HCT116 (cell line): ENCODE data around the gene SPATA17.

Experiments
- ATF3 ChIP-seq: IDR thresholded peaks from 2 replicates; pipeline ENCODE4 v1.6.1; 2012
- CTCF ChIP-seq, 3 experiments: fragments of 200-600 bp in 1 of 3; sonication (generic) in 1 of 3; IDR thresholded peaks in 2 of 3; conservative IDR thresholded peaks in 1 of 3; 2 replicates each; pipeline ENCODE4 v1.5.1; 2012 to 2017; ENCODE audit warnings: low read depth in 2 of 3, low read length in 2 of 3, antibody characterized with exemption in 1 of 3, borderline replicate concordance in 1 of 3, control low read depth in 1 of 3, mild to moderate bottlenecking in 1 of 3, mixed read lengths in 1 of 3, mixed run types in 1 of 3, moderate library complexity in 1 of 3; ENCODE audit not compliant: insufficient read depth in 1 of 3
- EGR1 ChIP-seq: IDR thresholded peaks from 2 replicates; pipeline ENCODE4 v1.6.1; 2012; ENCODE audit warnings: low read depth
- MAX ChIP-seq: IDR thresholded peaks from 2 replicates; pipeline ENCODE4 v1.6.1; 2012
- POLR2A ChIP-seq: IDR thresholded peaks from 2 replicates; pipeline ENCODE4 v1.7.0; 2011; ENCODE audit warnings: borderline replicate concordance; ENCODE audit not compliant: insufficient read depth, insufficient read length; ENCODE audit errors: extremely low read depth
- POLR2AphosphoS5 ChIP-seq: IDR thresholded peaks from 2 replicates; pipeline ENCODE4 v1.6.1; 2011; ENCODE audit warnings: mild to moderate bottlenecking, low read depth, low read length, moderate library complexity
- REST ChIP-seq: IDR thresholded peaks from 2 replicates; pipeline ENCODE4 v1.6.1; 2012; ENCODE audit warnings: low read depth
- SP1 ChIP-seq: IDR thresholded peaks from 2 replicates; pipeline ENCODE4 v1.6.1; 2012; ENCODE audit warnings: low read depth
- SRF ChIP-seq: IDR thresholded peaks from 2 replicates; pipeline ENCODE4 v1.6.1; 2012; ENCODE audit warnings: low read depth
- YY1 ChIP-seq: IDR thresholded peaks from 2 replicates; pipeline ENCODE4 v1.6.1; 2011; ENCODE audit warnings: low read length, low read depth, moderate library complexity, mild to moderate bottlenecking; ENCODE audit not compliant: insufficient replicate concordance; ENCODE audit errors: extremely low read depth
- ZBTB33 ChIP-seq: IDR thresholded peaks from 2 replicates; pipeline ENCODE4 v1.6.1; 2011; ENCODE audit warnings: mild to moderate bottlenecking, low read length, moderate library complexity; ENCODE audit not compliant: insufficient replicate concordance; ENCODE audit errors: extremely low read depth
- ZNF274 ChIP-seq: fragments of 200-500 bp; sonication (Bioruptor generic); IDR thresholded peaks from 2 replicates; pipeline ENCODE4 v1.6.1; 2014; ENCODE audit warnings: mild to moderate bottlenecking, low read depth, low read length, inconsistent platforms

- TF ChIP-seq YY1 (no peak), REST (no peak), ZNF274 (no peak), POLR2AphosphoS5 (no peak), POLR2A (no peak), CTCF (IDR thresholded peaks at IDR 0.05 in 2 of 3, conservative IDR thresholded peaks at IDR 0.05 in 1 of 3; ENCODE audit: borderline replicate concordance in 1 of 3, insufficient read depth in 1 of 3, low read depth in 2 of 3, low read length in 2 of 3) (no peak), ATF3 (no peak), ZBTB33 (no peak), EGR1 (no peak), SRF (no peak), SP1 (no peak), MAX (no peak)
These were observed 250.0 kb downstream of the SPATA17 start for GRCh38 chr1:217881131-217881543.
